K562 (cell line): ENCODE measurements around the gene NFIC. TPM values are rescaled to one million over a fixed set of nuclear protein-coding genes. Genes with fewer than 3 reads are reported as not detected.

ENCODE experiments used
- ATAC-seq: fragments of 200-7000 bp; cut with Tn5 transposase; 3 replicates; pipeline ENCODE4 v1.9.1; 2020; ENCODE audit warnings: moderate library complexity
- BruUV-seq: library from RNA; stranded (reverse); fragments of 400-500 nt; replicated peaks from 2 replicates; lab custom pipeline; 2021; lab: Mats Ljungman, UMichigan
- CTCF ChIA-PET: fragments of 300-600 bp; formaldehyde crosslinking; extraction: SDS; loops from one replicate; lab custom pipeline; 2021; ENCODE audit warnings: low intra/inter-chr PET ratio; lab: Yijun Ruan, JAX
- POLR2A ChIA-PET: fragments of 300-600, 350-650 bp; sonication (Branson Sonifier 250); formaldehyde crosslinking; extraction: SDS; loops from one replicate; lab custom pipeline; 2021; ENCODE audit warnings: antibody characterized with exemption, inconsistent platforms; lab: Yijun Ruan, JAX
- DNase-seq, 4 experiments: peaks; one replicate each; pipeline versions ENCODE4 v3.0.0 to v3.0.0-alpha.2; 2011 to 2018; ENCODE audit warnings: low spot score in 3 of 4, mixed read lengths in 3 of 4; ENCODE audit errors: extremely low read depth in 1 of 4
- FAIRE-seq: peaks from 2 replicates; lab custom pipeline; 2011; peaks lifted over from hg19 to GRCh38; lab: Jason Lieb, UNC
- H2AFZ ChIP-seq: 2 replicates; pipeline ENCODE4 v1.6.0; 2011; ENCODE audit warnings: low read depth, low read length, control low read depth, inconsistent platforms
- H3K27ac ChIP-seq: fragments of 200-600 bp; 3 replicates; pipeline ENCODE4 v1.8.0; 2011; ENCODE audit warnings: low read depth, mild to moderate bottlenecking, control low read depth, inconsistent platforms, low read length, moderate library complexity, mixed read lengths; ENCODE audit errors: extremely low read depth
- H3K27me3 ChIP-seq, 2 experiments: fragments of 300-600 bp in 1 of 2; 2 replicates in 1 of 2; 3 replicates in 1 of 2; pipeline versions ENCODE4 v1.6.0 to v1.8.0; 2011; ENCODE audit warnings: inconsistent platforms in 2 of 2, low read length in 2 of 2, mild to moderate bottlenecking in 1 of 2, mixed read lengths in 1 of 2, moderate library complexity in 1 of 2; ENCODE audit not compliant: control insufficient read depth in 2 of 2, insufficient read depth in 2 of 2
- H3K36me3 ChIP-seq: fragments of 300-600 bp; 3 replicates; pipeline ENCODE4 v1.8.0; 2011; ENCODE audit warnings: mild to moderate bottlenecking, low read length, inconsistent platforms; ENCODE audit not compliant: control insufficient read depth, insufficient read depth
- H3K4me1 ChIP-seq, 2 experiments: fragments of 200-600 bp in 1 of 2; replicated peaks in 1 of 2; 2 replicates in 1 of 2; 3 replicates in 1 of 2; pipeline versions ENCODE4 v1.5.1 to v1.8.0; 2011; ENCODE audit warnings: inconsistent platforms in 2 of 2, low read length in 2 of 2, mild to moderate bottlenecking in 1 of 2, mixed read lengths in 1 of 2, moderate library complexity in 1 of 2; ENCODE audit not compliant: control insufficient read depth in 2 of 2, insufficient read depth in 2 of 2
- H3K4me2 ChIP-seq: 2 replicates; pipeline ENCODE4 v1.6.1; 2011; ENCODE audit warnings: low read length, control low read depth, inconsistent platforms, mixed read lengths; ENCODE audit not compliant: insufficient read depth
- H3K4me3 ChIP-seq: fragments of 200-600 bp; sonication (generic), shearing (Covaris generic); 2 replicates; pipeline ENCODE4 v1.5.1; 2016; ENCODE audit warnings: control low read depth, inconsistent platforms
- H3K79me2 ChIP-seq: fragments of 200-600 bp; 3 replicates; pipeline ENCODE4 v1.8.0; 2011; ENCODE audit warnings: low read length, inconsistent platforms; ENCODE audit not compliant: control insufficient read depth, insufficient read depth
- H3K9ac ChIP-seq, 2 experiments: 2 replicates each; pipeline versions ENCODE4 v1.6.0 to v1.6.1; 2011; ENCODE audit warnings: low read depth in 2 of 2, low read length in 2 of 2, control low read depth in 1 of 2, inconsistent platforms in 1 of 2, mild to moderate bottlenecking in 1 of 2, mixed read lengths in 1 of 2; ENCODE audit not compliant: insufficient read depth in 1 of 2
- H3K9me1 ChIP-seq: one replicate; pipeline ENCODE4 v1.6.0; 2011; ENCODE audit warnings: inconsistent platforms, mild to moderate bottlenecking, low read length, moderate library complexity; ENCODE audit not compliant: control insufficient read depth, insufficient read depth
- H3K9me3 ChIP-seq: replicated peaks from 2 replicates; pipeline ENCODE4 v1.5.1; 2011; ENCODE audit warnings: low read depth, low read length, inconsistent platforms; ENCODE audit not compliant: control insufficient read depth, insufficient read depth
- H4K20me1 ChIP-seq: replicated peaks from 2 replicates; pipeline ENCODE4 v1.6.1; 2011; ENCODE audit warnings: low read length, inconsistent platforms, mixed read lengths; ENCODE audit not compliant: control insufficient read depth, insufficient read depth
- ADNP ChIP-seq: fragments of 200-800 bp; sonication (Bioruptor generic); IDR thresholded peaks from 2 replicates; pipeline ENCODE4 v1.6.1; 2016; ENCODE audit warnings: missing genetic modification characterization, missing compliant biosample characterization
- ATF2 ChIP-seq: sonication (generic); formaldehyde crosslinking; IDR thresholded peaks from 2 replicates; pipeline ENCODE4 v1.8.1; 2022; ENCODE audit warnings: missing genetic modification reagents
- CREBBP ChIP-seq: IDR thresholded peaks from one replicate; pipeline ENCODE4 v1.6.1; 2012; ENCODE audit warnings: low read depth, mild to moderate bottlenecking, control low read depth, inconsistent platforms, low read length
- HDAC2 ChIP-seq: fragments of 450-650 bp; IDR thresholded peaks from 2 replicates; pipeline ENCODE4 v1.6.1; 2016; ENCODE audit warnings: mild to moderate bottlenecking
- MBD1 ChIP-seq: fragments of 250-450 bp; sonication (Bioruptor Pico); IDR thresholded peaks from 2 replicates; pipeline ENCODE4 v1.8.0; 2022; ENCODE audit warnings: inconsistent platforms
- MEIS2 ChIP-seq: fragments of 450-650 bp; IDR thresholded peaks from 2 replicates; pipeline ENCODE4 v1.6.1; 2014; ENCODE audit warnings: mild to moderate bottlenecking; ENCODE audit not compliant: partially characterized antibody
- MNT ChIP-seq, 2 experiments: fragments of 450-650 bp; conservative IDR thresholded peaks; 2 replicates each; pipeline ENCODE4 v1.6.1; 2017; ENCODE audit warnings: mild to moderate bottlenecking in 2 of 2, moderate library complexity in 2 of 2
- POLR2B ChIP-seq: fragments of 450-650 bp; IDR thresholded peaks from 2 replicates; pipeline ENCODE4 v1.6.1; 2018; ENCODE audit warnings: low read depth; ENCODE audit not compliant: partially characterized antibody
- ZBTB34 ChIP-seq: fragments of 250-450 bp; sonication (Bioruptor Pico); IDR thresholded peaks from 2 replicates; pipeline ENCODE4 v1.8.0; 2021; ENCODE audit warnings: mild to moderate bottlenecking, moderate library complexity
- ZBTB8A ChIP-seq: fragments of 450-650 bp; IDR thresholded peaks from 2 replicates; pipeline ENCODE4 v1.6.1; 2018; ENCODE audit warnings: mild to moderate bottlenecking, moderate library complexity; ENCODE audit not compliant: partially characterized antibody
- ZFP36 ChIP-seq: fragments of 150-350 bp; IDR thresholded peaks from 2 replicates; pipeline ENCODE4 v1.6.1; 2018; ENCODE audit warnings: low read length, low read depth; ENCODE audit not compliant: partially characterized antibody
- ZKSCAN8 ChIP-seq: fragments of 200-800 bp; sonication (Bioruptor generic); IDR thresholded peaks from 2 replicates; pipeline ENCODE4 v1.6.1; 2016; ENCODE audit warnings: missing genetic modification characterization, missing compliant biosample characterization
- ZNF224 ChIP-seq: sonication (generic); formaldehyde crosslinking; IDR thresholded peaks from 2 replicates; pipeline ENCODE4 v1.8.0; 2022; ENCODE audit warnings: mild to moderate bottlenecking, missing genetic modification reagents
- ZNF311 ChIP-seq: fragments of 250-450 bp; sonication (Bioruptor Pico); IDR thresholded peaks from 2 replicates; pipeline ENCODE4 v1.4.0; 2020; ENCODE audit warnings: mild to moderate bottlenecking, moderate library complexity
- WGBS: fragments of 100-300 bp; shearing (Covaris generic); methylation state at CpG from one replicate; pipeline ENCODE4 v1.1.6; 2016; ENCODE audit warnings: low coverage, mixed read lengths; ENCODE audit not compliant: insufficient coverage; ENCODE audit errors: missing lambda C conversion rate; 5-methylcytosine and 5-hydroxymethylcytosine counted together
- in situ Hi-C: fragments of 300-500 bp; cut with MboI; formaldehyde crosslinking; loops from 4 replicates; pipeline ENCODE4 v1.15.0; 2018; ENCODE audit warnings: inconsistent platforms, mixed read lengths
- intact Hi-C: fragments of 100-400 bp; cut with micrococcal nuclease; formaldehyde crosslinking; loops from 2 replicates; pipeline ENCODE4 v1.14.2; 2022
- polyA plus RNA-seq, 8 experiments: library from polyadenylated mRNA; depleted of rRNA in 4 of 8; stranded (reverse) in 5 of 8; unstranded in 3 of 8; fragments of >200 nt; fragmentation: Nextera tagmentation in 2 of 8; fragmentation: Illumina TruSeq in 1 of 8; extraction: Ambion mirVana in 2 of 8; extraction: Trizol in 1 of 8; gene quantifications; 2 replicates each; pipeline versions ENCODE4 v1.2.1 to v1.2.3, GENCODE V29; 2011 to 2014; ENCODE audit warnings: inconsistent platforms in 1 of 8, missing spikeins in 1 of 8
- total RNA-seq, 7 experiments: library from RNA; depleted of rRNA in 6 of 7; stranded (reverse); fragments of >200 nt in 6 of 7; fragmentation: Illumina TruSeq in 2 of 7; extraction: Trizol in 2 of 7; gene quantifications; 2 replicates each; pipeline versions ENCODE4 v1.2.1 to v1.2.3, GENCODE V29; 2011 to 2021; ENCODE audit warnings: low replicate concordance in 1 of 7

Gene NFIC
- total and polyA plus RNA-seq, 9 of the 15 experiments (the other 6 are each of a cell fraction or from before 2014, with no cell fraction given): 0.71 to 62.1 (median 6.9) TPM

GRCh38 chr19:3402631-3403443 is 36.5 kb downstream of the NFIC start:
- Histone ChIP-seq H2AFZ (no peak overlapping the region), H3K4me2 (no peak overlapping the region), H3K9me3 (no peaks in the 10 kb centered on the region), H3K27me3 (no peaks in the 10 kb centered on the region), H3K4me3 (no peak overlapping the region), H4K20me1 (peaks cover 33% of the 10 kb centered on the region), H3K36me3 (peaks cover 59% of the 10 kb centered on the region; the same call in 2 of the 3 replicates), H3K4me1 (peaks cover 0 to 37% of the 10 kb centered on the region in 2 experiments; a peak in 2 of 5 replicates), H3K9ac (no peak overlapping the region), H3K27ac (no peak overlapping the region), H3K79me2 (peaks cover 85% of the 10 kb centered on the region), H3K9me1 (no peaks in the 10 kb centered on the region)
- no peak for FAIRE-seq
- intact Hi-C loops (no loop called here), in situ Hi-C loops (no loop called here)
- POLR2A ChIA-PET: interaction anchor here (1.1 kb wide), 1 partner anchor 62 kb away, joined by 3 read pairs; no protein-coding TSS in a partner anchor
- 93% methylated on average over 8 of the region's 10 CpGs for WGBS
- TSS peak; percentile 15 for BruUV-seq
- no peak for ATAC-seq
- CTCF ChIA-PET: no interaction called here
- DNase-seq: no peak
- peak; percentile 99 for TF ChIP-seq ZKSCAN8
- TF ChIP-seq ZFP36: peak; percentile 48
- TF ChIP-seq MBD1 (CRISPR knock-in tag): no peak
- TF ChIP-seq POLR2B: no peak
- no peak for TF ChIP-seq ZBTB8A
- no peak for TF ChIP-seq ZBTB34 (CRISPR knock-in tag)
- TF ChIP-seq MNT (conservative IDR thresholded peaks at IDR 0.05): no peak
- 0 out of 2 replicates have a peak, but pooled peaks have one; percentile 19 for TF ChIP-seq ZNF311
- no peak for TF ChIP-seq CREBBP
- TF ChIP-seq MEIS2: no peak
- TF ChIP-seq HDAC2: peak; percentile 51; the same call in 1 of the 2 replicates
- TF ChIP-seq ATF2: no peak
- no peak for TF ChIP-seq ADNP (tag)
- TF ChIP-seq ZNF224 (CRISPR knock-in tag): no peak
